ENCODE measurements around the gene UNC5C. TPM values are rescaled to one million over a fixed set of nuclear protein-coding genes. Genes with fewer than 3 reads are reported as not detected.

Gene UNC5C
- total and polyA plus RNA-seq, 2 of the 8 experiments (the other 6 are each of a cell fraction or from before 2014, with no cell fraction given) = 0.30 to 1.3 TPM

DNA sequence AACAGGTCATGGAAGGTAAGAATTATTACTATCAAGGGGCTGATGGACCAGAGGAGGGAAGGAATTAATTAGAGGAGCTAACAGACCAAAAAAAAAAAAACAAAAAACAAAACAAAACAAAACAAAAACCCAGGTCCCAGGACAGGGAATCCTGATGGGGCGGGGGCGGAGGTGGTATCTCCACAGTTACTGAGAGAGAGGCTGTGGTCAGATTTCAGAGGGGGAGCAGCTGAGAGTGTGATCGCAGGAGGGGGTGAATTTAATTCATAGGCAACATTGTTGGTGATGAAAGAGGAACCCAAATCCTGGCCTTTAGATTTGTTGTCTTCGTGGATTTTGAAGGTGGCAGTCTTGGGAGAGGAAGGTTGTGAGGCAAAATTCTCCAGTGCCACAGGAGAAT, 389.4 kb downstream of the UNC5C start:
- no peak overlapping the region for H4K5ac ChIP-seq (ENCODE audit: insufficient read length, low read depth, low read length)
- H3K4ac ChIP-seq (replicated peaks; ENCODE audit: insufficient read length, low read depth, low read length) = no peak overlapping the region
- H3K4me3 ChIP-seq (ENCODE audit: extremely low read depth in 1 of 4, insufficient read depth in 2 of 4, low read depth in 3 of 4, low read length in 4 of 4) = no peak overlapping the region
- H2BK12ac ChIP-seq (ENCODE audit: low read depth, low read length) = no peak overlapping the region
- H3K9me3 ChIP-seq (ENCODE audit: insufficient read depth in 2 of 2, low read depth in 1 of 2, low read length in 1 of 2) = no peaks in the 10 kb centered on the region
- no peaks in the 10 kb centered on the region for H4K20me1 ChIP-seq (replicated peaks in 1 of 2; ENCODE audit: control insufficient read depth in 1 of 2, insufficient read depth in 2 of 2, low read length in 2 of 2)
- H3K79me2 ChIP-seq (ENCODE audit: control insufficient read depth in 1 of 2, insufficient read depth in 2 of 2, low read length in 2 of 2) = no peaks in the 10 kb centered on the region
- 76% methylated on average over 4 of the region's 4 CpGs; no CpG with 5 or more reads in 1 of the 2 experiments for WGBS, 2 experiments (ENCODE audit: extremely low coverage in 1 of 2, insufficient coverage in 1 of 2, insufficient read length in 1 of 2, insufficient replicate concordance in 2 of 2, low coverage in 1 of 2, low lambda C conversion rate in 2 of 2, missing lambda C conversion rate in 1 of 2)
- H2BK20ac ChIP-seq (ENCODE audit: low read length) = no peak overlapping the region
- no peak overlapping the region for H2BK15ac ChIP-seq (ENCODE audit: low read length)
- H3K14ac ChIP-seq (ENCODE audit: insufficient read length) = no peak overlapping the region
- H3K27ac ChIP-seq (ENCODE audit: low read depth, low read length) = no peak overlapping the region
- DNase-seq (ENCODE audit: low read depth in 1 of 2, low spot score in 2 of 2) = no peak
- FAIRE-seq = no peak
- no peak overlapping the region for H4K91ac ChIP-seq (replicated peaks; ENCODE audit: insufficient read length, low read length)
- H3K56ac ChIP-seq (replicated peaks; ENCODE audit: insufficient read length, low read depth, low read length) = no peak overlapping the region
- H3K79me1 ChIP-seq (ENCODE audit: low read depth, low read length) = no peaks in the 10 kb centered on the region
- H3K23ac ChIP-seq (ENCODE audit: insufficient read length) = no peak overlapping the region
- no peak overlapping the region; a peak in 1 of 4 replicates for H3K4me2 ChIP-seq (ENCODE audit: insufficient read depth in 1 of 2, low read depth in 2 of 2, low read length in 2 of 2)
- no peak overlapping the region for H2BK5ac ChIP-seq (ENCODE audit: low read depth, low read length)
- peaks cover 0 to 6% (median 2%) of the 10 kb centered on the region in 4 experiments; a peak in 4 of 7 replicates for H3K4me1 ChIP-seq (replicated peaks in 1 of 4; ENCODE audit: control insufficient read depth in 3 of 4, insufficient read depth in 4 of 4, low read length in 3 of 4)
- H3K27me3 ChIP-seq (replicated peaks in 1 of 4; ENCODE audit: control insufficient read depth in 3 of 4, extremely low read depth in 1 of 4, insufficient read depth in 3 of 4, low read length in 3 of 4) = no peaks in the 10 kb centered on the region
- H2AFZ ChIP-seq (ENCODE audit: low read length) = no peak overlapping the region
- H4K8ac ChIP-seq (ENCODE audit: extremely low read depth, insufficient read depth, low read length) = no peak overlapping the region
- H3K36me3 ChIP-seq (ENCODE audit: control insufficient read depth in 2 of 4, insufficient read depth in 4 of 4, low read length in 3 of 4) = no peaks in the 10 kb centered on the region
- H2BK120ac ChIP-seq (replicated peaks; ENCODE audit: low read depth, low read length) = no peak overlapping the region
- no peaks in the 10 kb centered on the region for H3K23me2 ChIP-seq (ENCODE audit: low read depth, low read length)
- POLR2A ChIA-PET (ENCODE audit: partially characterized antibody) = no interaction called here
- CTCF ChIA-PET (ENCODE audit: partially characterized antibody) = interaction anchor here (1.1 to 1.3 kb wide), 2 partner anchors 10 to 25 kb away, joined by 3 read pairs; no protein-coding TSS in a partner anchor
- H3K9ac ChIP-seq (replicated peaks in 1 of 4; ENCODE audit: extremely low read depth in 1 of 4, low read depth in 3 of 4, low read length in 3 of 4) = no peak overlapping the region
- no peak overlapping the region for H3K18ac ChIP-seq (ENCODE audit: extremely low read depth, low read length)
- no peak overlapping the region for H2AK5ac ChIP-seq (ENCODE audit: low read depth, low read length)
- no peak for TF ChIP-seq POU5F1 (IDR thresholded peaks at IDR 0.05; ENCODE audit: low read depth, low read length)
- TF ChIP-seq SAP30 (IDR thresholded peaks at IDR 0.05; ENCODE audit: insufficient read depth, insufficient replicate concordance, low read length) = no peak
- no peak for TF ChIP-seq CEBPB (IDR thresholded peaks at IDR 0.05; ENCODE audit: low read depth, low read length)
- no peak for TF ChIP-seq KDM4A (IDR thresholded peaks at IDR 0.05; ENCODE audit: low read depth, low read length, severe bottlenecking)
- TF ChIP-seq, protein P1, sequence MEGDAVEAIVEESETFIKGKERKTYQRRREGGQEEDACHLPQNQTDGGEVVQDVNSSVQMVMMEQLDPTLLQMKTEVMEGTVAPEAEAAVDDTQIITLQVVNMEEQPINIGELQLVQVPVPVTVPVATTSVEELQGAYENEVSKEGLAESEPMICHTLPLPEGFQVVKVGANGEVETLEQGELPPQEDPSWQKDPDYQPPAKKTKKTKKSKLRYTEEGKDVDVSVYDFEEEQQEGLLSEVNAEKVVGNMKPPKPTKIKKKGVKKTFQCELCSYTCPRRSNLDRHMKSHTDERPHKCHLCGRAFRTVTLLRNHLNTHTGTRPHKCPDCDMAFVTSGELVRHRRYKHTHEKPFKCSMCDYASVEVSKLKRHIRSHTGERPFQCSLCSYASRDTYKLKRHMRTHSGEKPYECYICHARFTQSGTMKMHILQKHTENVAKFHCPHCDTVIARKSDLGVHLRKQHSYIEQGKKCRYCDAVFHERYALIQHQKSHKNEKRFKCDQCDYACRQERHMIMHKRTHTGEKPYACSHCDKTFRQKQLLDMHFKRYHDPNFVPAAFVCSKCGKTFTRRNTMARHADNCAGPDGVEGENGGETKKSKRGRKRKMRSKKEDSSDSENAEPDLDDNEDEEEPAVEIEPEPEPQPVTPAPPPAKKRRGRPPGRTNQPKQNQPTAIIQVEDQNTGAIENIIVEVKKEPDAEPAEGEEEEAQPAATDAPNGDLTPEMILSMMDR (IDR thresholded peaks at IDR 0.05; ENCODE audit: control extremely low read depth in 1 of 3, insufficient read depth in 1 of 3, low read depth in 1 of 3, low read length in 3 of 3) = no peak
- no peak for TF ChIP-seq SIX5 (IDR thresholded peaks at IDR 0.05; ENCODE audit: low read depth, low read length)
- no peak for TF ChIP-seq RFX5 (IDR thresholded peaks at IDR 0.05; ENCODE audit: borderline replicate concordance, low read depth, low read length)
- no peak for TF ChIP-seq SRF (IDR thresholded peaks at IDR 0.05; ENCODE audit: low read depth, low read length)
- TF ChIP-seq PHF8 (conservative IDR thresholded peaks at IDR 0.05; ENCODE audit: low read depth, low read length) = no peak
- no peak for TF ChIP-seq KDM1A (IDR thresholded peaks at IDR 0.05; ENCODE audit: borderline replicate concordance, low read length)
- TF ChIP-seq E2F6 (IDR thresholded peaks at IDR 0.05) = no peak
